ENCODE data around the gene CDH4.

DNA sequence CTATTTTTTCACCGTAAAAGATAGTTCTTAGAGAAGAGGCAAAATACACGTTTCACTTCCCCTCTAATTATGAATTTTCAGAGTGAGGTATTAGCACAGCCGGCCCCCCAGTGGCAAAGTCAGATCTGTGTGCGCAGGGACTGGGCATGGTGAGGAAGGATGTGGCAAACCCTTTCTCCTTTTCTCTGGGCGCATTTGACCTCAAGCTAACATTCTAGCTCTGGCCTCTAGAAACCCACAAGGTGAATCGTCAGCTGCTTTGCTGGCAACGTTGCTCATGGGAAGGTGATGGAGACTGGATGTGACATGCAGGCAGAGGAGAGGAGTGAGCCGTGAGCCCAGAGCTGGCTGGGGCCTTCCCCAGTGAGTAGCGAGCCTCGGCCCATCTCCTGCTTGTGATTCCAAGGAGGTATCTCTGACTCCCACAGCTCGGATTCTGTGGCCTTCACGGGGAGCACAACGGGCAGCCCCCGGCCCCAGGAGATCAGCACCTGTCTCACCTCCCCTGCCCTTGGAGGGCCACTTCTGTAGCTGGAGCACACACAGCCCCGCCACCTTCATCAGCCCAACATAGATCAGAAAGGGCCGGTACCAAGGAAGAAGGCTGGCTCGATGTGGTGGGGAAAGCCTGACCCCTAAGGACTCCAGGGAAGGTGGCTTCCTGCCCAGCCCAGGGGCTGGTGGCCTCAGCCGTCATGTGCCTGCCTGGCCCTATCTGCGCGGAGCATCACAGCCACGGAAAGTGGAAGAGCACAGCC lies 660.8 kb downstream of the CDH4 start:
- TF ChIP-seq CTCF (IDR thresholded peaks at IDR 0.05) (no peak), POLR2AphosphoS5 (IDR thresholded peaks at IDR 0.05; ENCODE audit: low read depth, low read length) (no peak), REST (IDR thresholded peaks at IDR 0.05; ENCODE audit: insufficient read depth in 1 of 2, low read depth in 2 of 2, low read length in 1 of 2) (no peak), SIN3A (IDR thresholded peaks at IDR 0.05; ENCODE audit: borderline replicate concordance, insufficient read depth, low read depth, low read length) (no peak), TCF7L2 (IDR thresholded peaks at IDR 0.05; ENCODE audit: low read depth, low read length) (no peak)
